A673 (cell line): ENCODE results near the gene LRP4. TPM values are rescaled to one million over a fixed set of nuclear protein-coding genes. Genes with fewer than 3 reads are reported as not detected.

Source experiments
- BruUV-seq: library from RNA; stranded (reverse); fragments of 400-500 nt; replicated peaks from 2 replicates; lab custom pipeline; 2021; lab: Mats Ljungman, UMichigan
- CTCF ChIA-PET: fragments of 300-600 bp; sonication (Branson Sonifier 250); formaldehyde crosslinking; loops from one replicate; lab custom pipeline; 2022; ENCODE audit warnings: antibody characterized with exemption; lab: Charles Lee
- POLR2A ChIA-PET: fragments of 300-600 bp; sonication (Branson Sonifier 250); formaldehyde crosslinking; loops from one replicate; lab custom pipeline; 2022; ENCODE audit warnings: antibody characterized with exemption; ENCODE audit not compliant: low non-redundant PET; lab: Charles Lee
- DNase-seq: peaks from one replicate; pipeline ENCODE4 v3.0.0-alpha.2; 2015; ENCODE audit warnings: low spot score
- H3K27ac ChIP-seq: fragments of 200-600 bp; sonication (generic); 2 replicates; pipeline ENCODE4 v1.5.1; 2016; ENCODE audit warnings: mixed run types, low read depth, mild to moderate bottlenecking, mixed read lengths, antibody characterized with exemption, low read length; ENCODE audit not compliant: poor library complexity, severe bottlenecking
- H3K27me3 ChIP-seq: fragments of 200-600 bp; sonication (generic); replicated peaks from 2 replicates; pipeline ENCODE4 v1.6.1; 2017; ENCODE audit warnings: mixed run types, low read depth, mild to moderate bottlenecking, mixed read lengths, antibody characterized with exemption, low read length; ENCODE audit not compliant: insufficient read depth, poor library complexity
- H3K36me3 ChIP-seq: fragments of 200-600 bp; sonication (generic); 2 replicates; pipeline ENCODE4 v1.6.1; 2016; ENCODE audit warnings: mixed run types, mild to moderate bottlenecking, mixed read lengths, antibody characterized with exemption, low read length; ENCODE audit not compliant: insufficient read depth, poor library complexity, severe bottlenecking
- H3K4me1 ChIP-seq: fragments of 200-600 bp; sonication (generic); 2 replicates; pipeline ENCODE4 v1.6.1; 2017; ENCODE audit warnings: mixed run types, mild to moderate bottlenecking, mixed read lengths, antibody characterized with exemption, low read length; ENCODE audit not compliant: insufficient read depth, poor library complexity, severe bottlenecking
- H3K4me3 ChIP-seq: fragments of 200-600 bp; sonication (generic); 2 replicates; pipeline ENCODE4 v1.5.1; 2016; ENCODE audit warnings: low read depth, mixed run types, mild to moderate bottlenecking, mixed read lengths, low read length; ENCODE audit not compliant: poor library complexity, severe bottlenecking
- H3K9me3 ChIP-seq: fragments of 200-600 bp; sonication (generic); 2 replicates; pipeline ENCODE4 v1.6.1; 2016; ENCODE audit warnings: mixed run types, low read depth, mild to moderate bottlenecking, mixed read lengths, antibody characterized with exemption, low read length; ENCODE audit not compliant: poor library complexity, severe bottlenecking
- EZH2 ChIP-seq: fragments of 200-600 bp; sonication (generic); IDR thresholded peaks from 2 replicates; pipeline ENCODE4 v1.6.1; 2017; ENCODE audit warnings: borderline replicate concordance, low read depth, mild to moderate bottlenecking, mixed read lengths, antibody characterized with exemption, low read length; ENCODE audit not compliant: poor library complexity, severe bottlenecking
- intact Hi-C: fragments of 100-400 bp; cut with micrococcal nuclease; formaldehyde crosslinking; loops from one replicate; pipeline ENCODE4 v1.10.0; 2022; ENCODE audit not compliant: unreplicated experiment
- total RNA-seq: library from RNA; stranded (reverse); gene quantifications from 2 replicates; pipeline ENCODE4 v1.2.3, GENCODE V29; 2021
- TF ChIP-seq, protein P1 (sequence below): fragments of 300-800, 200-600 bp; sonication (generic); conservative IDR thresholded peaks from 2 replicates; pipeline ENCODE4 v1.5.1; 2017; ENCODE audit warnings: low read depth, mild to moderate bottlenecking, antibody characterized with exemption, low read length, moderate library complexity, mixed read lengths

The LRP4 gene
- total RNA-seq, 1 experiment from 2014 or later = 31.8 TPM

DNA sequence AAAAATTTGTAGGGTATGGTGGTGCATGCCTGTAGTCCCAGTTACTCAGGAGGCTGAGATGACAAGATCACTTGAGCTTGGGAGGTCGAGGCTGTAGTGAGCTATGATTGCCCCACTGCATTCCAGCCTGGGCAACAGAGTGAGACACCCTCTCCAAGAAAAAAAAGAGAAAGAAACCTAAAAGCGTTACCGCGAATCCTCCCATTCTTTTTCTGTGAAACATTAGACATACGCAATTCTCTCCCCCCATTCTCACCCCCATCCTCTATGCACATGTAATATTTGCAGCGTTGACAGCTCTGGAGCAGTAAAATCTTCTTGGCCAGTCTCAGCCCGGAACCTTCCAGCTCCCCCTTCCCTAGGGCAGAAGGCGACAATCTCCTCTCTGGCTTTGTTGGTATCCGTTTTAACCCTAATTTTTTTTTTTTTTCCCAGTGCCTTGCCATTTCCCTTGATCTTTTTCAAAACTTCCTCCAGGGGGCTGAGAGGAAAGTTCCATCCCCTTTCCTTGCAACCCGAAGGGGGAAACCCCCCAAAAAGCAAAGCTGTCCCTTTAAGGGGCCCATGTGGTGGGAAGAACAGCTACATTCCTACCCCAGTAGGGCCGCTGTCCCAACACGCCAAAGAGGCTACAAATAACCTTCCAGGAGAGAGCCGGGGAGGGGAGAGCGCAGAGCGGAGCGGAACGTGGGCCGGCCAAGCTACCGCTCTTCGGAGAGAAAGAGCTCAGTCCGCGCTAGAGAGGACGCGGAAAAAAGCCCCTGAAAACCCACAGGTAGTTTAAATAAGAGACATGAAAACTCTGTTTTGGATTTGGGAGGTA, 1.9 kb downstream of the LRP4 start:
- H3K27me3 ChIP-seq = no peaks in the 10 kb centered on the region
- no peaks in the 10 kb centered on the region for H3K36me3 ChIP-seq
- TF ChIP-seq, protein P1, sequence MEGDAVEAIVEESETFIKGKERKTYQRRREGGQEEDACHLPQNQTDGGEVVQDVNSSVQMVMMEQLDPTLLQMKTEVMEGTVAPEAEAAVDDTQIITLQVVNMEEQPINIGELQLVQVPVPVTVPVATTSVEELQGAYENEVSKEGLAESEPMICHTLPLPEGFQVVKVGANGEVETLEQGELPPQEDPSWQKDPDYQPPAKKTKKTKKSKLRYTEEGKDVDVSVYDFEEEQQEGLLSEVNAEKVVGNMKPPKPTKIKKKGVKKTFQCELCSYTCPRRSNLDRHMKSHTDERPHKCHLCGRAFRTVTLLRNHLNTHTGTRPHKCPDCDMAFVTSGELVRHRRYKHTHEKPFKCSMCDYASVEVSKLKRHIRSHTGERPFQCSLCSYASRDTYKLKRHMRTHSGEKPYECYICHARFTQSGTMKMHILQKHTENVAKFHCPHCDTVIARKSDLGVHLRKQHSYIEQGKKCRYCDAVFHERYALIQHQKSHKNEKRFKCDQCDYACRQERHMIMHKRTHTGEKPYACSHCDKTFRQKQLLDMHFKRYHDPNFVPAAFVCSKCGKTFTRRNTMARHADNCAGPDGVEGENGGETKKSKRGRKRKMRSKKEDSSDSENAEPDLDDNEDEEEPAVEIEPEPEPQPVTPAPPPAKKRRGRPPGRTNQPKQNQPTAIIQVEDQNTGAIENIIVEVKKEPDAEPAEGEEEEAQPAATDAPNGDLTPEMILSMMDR = peak; percentile 69
- TF ChIP-seq EZH2 = no peak
- intact Hi-C loops = loop anchor here (1.0 kb wide), 1 partner anchor 237 kb away; no protein-coding TSS in a partner anchor
- H3K4me1 ChIP-seq = peaks cover 47% of the 10 kb centered on the region
- peak overlapping the region; percentile 60 for H3K27ac ChIP-seq
- H3K4me3 ChIP-seq = peak overlapping the region; percentile 71
- ChIA-PET POLR2A (interaction anchor here (0.5 to 0.8 kb wide), 7 partner anchors 15 to 273 kb away, joined by 3 to 18 read pairs (median 3); no protein-coding TSS in a partner anchor), CTCF (interaction anchor here (0.6 to 2.0 kb wide), 19 partner anchors 9 to 1113 kb away, joined by 3 to 42 read pairs (median 4); partner anchors contain the start of gene CSTPP1)
- BruUV-seq = TSS peak; percentile 22
- DNase-seq = peak; percentile 96
- H3K9me3 ChIP-seq = no peaks in the 10 kb centered on the region

DNA sequence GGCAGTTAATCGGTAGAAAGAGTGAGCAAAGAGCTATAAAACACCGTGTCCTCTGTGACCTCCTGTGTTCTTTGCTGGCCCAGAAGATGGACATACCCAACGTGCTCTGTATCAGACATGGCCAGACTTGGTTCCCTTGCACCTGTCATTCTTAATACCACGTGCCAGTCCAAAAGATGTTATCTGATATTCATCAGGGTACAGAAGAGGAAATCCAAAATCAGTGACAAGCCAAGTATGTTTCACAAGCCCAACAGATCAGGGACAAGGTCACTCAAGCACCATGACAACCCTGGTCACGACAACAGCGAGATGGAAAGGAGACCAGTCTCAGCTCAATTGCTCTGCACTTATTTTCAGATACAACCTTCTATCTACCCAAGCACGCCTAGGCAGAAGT, 3.4 kb downstream of the LRP4 start:
- no peak for TF ChIP-seq EZH2
- TF ChIP-seq, protein P1 = no peak
- no peak for DNase-seq
- intact Hi-C loops = no loop called here
- H3K27me3 ChIP-seq = no peaks in the 10 kb centered on the region
- H3K36me3 ChIP-seq = no peaks in the 10 kb centered on the region
- no peak overlapping the region for H3K4me3 ChIP-seq
- ChIA-PET CTCF (interaction anchor here (3.6 kb wide), 1 partner anchor 238 kb away, joined by 31 read pairs; no protein-coding TSS in a partner anchor), POLR2A (no interaction called here)
- no TSS peak for BruUV-seq
- H3K27ac ChIP-seq = peak overlapping the region; percentile 1
- H3K4me1 ChIP-seq = peaks cover 54% of the 10 kb centered on the region
- no peaks in the 10 kb centered on the region for H3K9me3 ChIP-seq

DNA sequence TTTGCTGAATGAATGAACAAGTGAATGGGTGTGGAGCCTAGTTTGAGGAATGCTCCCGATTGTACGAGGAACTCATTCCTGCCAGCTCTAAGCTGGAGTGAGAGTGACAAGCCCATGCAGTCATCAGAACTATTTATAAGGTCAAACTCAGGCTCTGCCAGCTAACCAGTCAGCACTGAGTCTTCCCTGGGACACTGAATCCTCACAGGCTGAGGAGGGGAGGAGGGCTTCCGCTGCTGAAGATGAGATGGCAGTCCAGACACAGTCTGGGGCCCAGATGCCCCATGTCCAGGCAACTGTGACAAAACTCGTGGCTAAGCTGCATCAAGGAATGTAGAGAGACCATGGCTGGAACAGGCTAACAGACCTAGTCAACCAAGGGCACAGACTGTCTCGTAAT, 4.0 kb downstream of the LRP4 start:
- no TSS peak for BruUV-seq
- Histone ChIP-seq H3K27ac (peak overlapping the region; percentile 1), H3K27me3 (no peaks in the 10 kb centered on the region), H3K4me1 (peaks cover 51% of the 10 kb centered on the region), H3K9me3 (no peaks in the 10 kb centered on the region), H3K36me3 (no peaks in the 10 kb centered on the region), H3K4me3 (no peak overlapping the region)
- intact Hi-C loops = no loop called here
- no peak for TF ChIP-seq EZH2
- TF ChIP-seq, protein P1 = no peak
- CTCF ChIA-PET = interaction anchor here (3.6 kb wide), 1 partner anchor 239 kb away, joined by 31 read pairs; no protein-coding TSS in a partner anchor
- no peak for DNase-seq
- POLR2A ChIA-PET = no interaction called here
